ENCODE results near the gene DLX6. TPM values are rescaled to one million over a fixed set of nuclear protein-coding genes. Genes with fewer than 3 reads are reported as not detected.

DLX6 gene
- total RNA-seq = not detected

- peaks cover 4% of the 10 kb centered on the region for H3K36me3 Mint-ChIP-seq (ENCODE audit: low read depth)
- H3K9me3 Mint-ChIP-seq = peaks cover 2% of the 10 kb centered on the region
- H3K27me3 Mint-ChIP-seq = peaks cover 82% of the 10 kb centered on the region
- peak within 1 kb of the TSS; percentile 56 for H3K4me3 Mint-ChIP-seq
- ChIA-PET POLR2A (no interaction called here), CTCF (interaction anchor here (0.8 kb wide), 1 partner anchor 9 kb away, joined by 3 read pairs; no protein-coding TSS in a partner anchor)
- peaks cover 9% of the 10 kb centered on the region for H3K4me1 Mint-ChIP-seq
- peak; percentile 37 for DNase-seq
- H3K27ac Mint-ChIP-seq = no peak within 1 kb of the TSS
These were observed at the start of gene DLX6 for GRCh38 chr7:97005183-97006054. TSS of gene DLX6 (plus strand) at chr7:97005553. CDS start at chr7:97005978, 425 bp downstream.

- ChIA-PET POLR2A (no interaction called here), CTCF (no interaction called here)
- DNase-seq = no peak
- Mint-ChIP-seq H3K36me3 (ENCODE audit: low read depth) (no peaks in the 10 kb centered on the region), H3K4me1 (no peaks in the 10 kb centered on the region), H3K27me3 (peaks cover 17% of the 10 kb centered on the region), H3K9me3 (no peaks in the 10 kb centered on the region), H3K27ac (no peak overlapping the region), H3K4me3 (no peak overlapping the region)
These were observed 46.2 kb upstream of the DLX6 start for GRCh38 chr7:96959135-96959534.

GRCh38 chr7:96962221-96962885 is 43.0 kb upstream of the DLX6 start:
- CTCF ChIA-PET = no interaction called here
- DNase-seq = no peak

GRCh38 chr7:96968981-96969380 is 36.4 kb upstream of the DLX6 start:
- DNase-seq = no peak
- Mint-ChIP-seq H3K36me3 (ENCODE audit: low read depth) (no peaks in the 10 kb centered on the region), H3K4me3 (no peak overlapping the region), H3K4me1 (no peaks in the 10 kb centered on the region), H3K27me3 (peaks cover 8% of the 10 kb centered on the region), H3K9me3 (no peaks in the 10 kb centered on the region), H3K27ac (no peak overlapping the region)
- ChIA-PET CTCF (no interaction called here), POLR2A (no interaction called here)

More at GRCh38 chr7:96962221-96962885, 43.0 kb upstream of the DLX6 start:
- Mint-ChIP-seq H3K27ac (no peak overlapping the region), H3K36me3 (ENCODE audit: low read depth) (no peaks in the 10 kb centered on the region), H3K9me3 (no peaks in the 10 kb centered on the region), H3K4me3 (no peak overlapping the region), H3K4me1 (no peaks in the 10 kb centered on the region), H3K27me3 (peaks cover 19% of the 10 kb centered on the region)
- POLR2A ChIA-PET = no interaction called here

- H3K27me3 Mint-ChIP-seq = peaks cover 9% of the 10 kb centered on the region
- H3K4me1 Mint-ChIP-seq = no peaks in the 10 kb centered on the region
- H3K27ac Mint-ChIP-seq = no peak overlapping the region
- ChIA-PET CTCF (interaction anchor here (0.9 kb wide), 1 partner anchor 57 kb away, joined by 3 read pairs; no protein-coding TSS in a partner anchor), POLR2A (no interaction called here)
- H3K4me3 Mint-ChIP-seq = no peak overlapping the region
- H3K9me3 Mint-ChIP-seq = no peaks in the 10 kb centered on the region
- H3K36me3 Mint-ChIP-seq (ENCODE audit: low read depth) = no peaks in the 10 kb centered on the region
- DNase-seq = no peak
These were observed 34.6 kb upstream of the DLX6 start for GRCh38 chr7:96970739-96971138.

- Mint-ChIP-seq H3K27me3 (peaks cover 6% of the 10 kb centered on the region), H3K4me3 (no peak overlapping the region), H3K9me3 (no peaks in the 10 kb centered on the region), H3K4me1 (no peaks in the 10 kb centered on the region), H3K36me3 (ENCODE audit: low read depth) (no peaks in the 10 kb centered on the region), H3K27ac (no peak overlapping the region)
- ChIA-PET POLR2A (no interaction called here), CTCF (no interaction called here)
- no peak for DNase-seq
These were observed 31.4 kb upstream of the DLX6 start for GRCh38 chr7:96973986-96974385.

GRCh38 chr7:96976106-96976505 is 29.2 kb upstream of the DLX6 start:
- ChIA-PET CTCF (no interaction called here), POLR2A (no interaction called here)
- no peaks in the 10 kb centered on the region for H3K9me3 Mint-ChIP-seq
- no peak for DNase-seq
- no peaks in the 10 kb centered on the region for H3K4me1 Mint-ChIP-seq
- peaks cover 6% of the 10 kb centered on the region for H3K27me3 Mint-ChIP-seq
- no peak overlapping the region for H3K4me3 Mint-ChIP-seq
- no peaks in the 10 kb centered on the region for H3K36me3 Mint-ChIP-seq (ENCODE audit: low read depth)
- no peak overlapping the region for H3K27ac Mint-ChIP-seq

GRCh38 chr7:96977445-96977844 is 27.9 kb upstream of the DLX6 start:
- ChIA-PET POLR2A (no interaction called here), CTCF (no interaction called here)
- Mint-ChIP-seq H3K9me3 (no peaks in the 10 kb centered on the region), H3K4me1 (no peaks in the 10 kb centered on the region), H3K36me3 (ENCODE audit: low read depth) (no peaks in the 10 kb centered on the region), H3K27ac (no peak overlapping the region), H3K4me3 (no peak overlapping the region), H3K27me3 (peaks cover 8% of the 10 kb centered on the region)
- DNase-seq = no peak

- ChIA-PET CTCF (no interaction called here), POLR2A (no interaction called here)
- no peaks in the 10 kb centered on the region for H3K9me3 Mint-ChIP-seq
- H3K4me3 Mint-ChIP-seq = no peak overlapping the region
- H3K27me3 Mint-ChIP-seq = peaks cover 10% of the 10 kb centered on the region
- H3K36me3 Mint-ChIP-seq (ENCODE audit: low read depth) = no peaks in the 10 kb centered on the region
- H3K27ac Mint-ChIP-seq = no peak overlapping the region
- no peaks in the 10 kb centered on the region for H3K4me1 Mint-ChIP-seq
- no peak for DNase-seq
These were observed 25.6 kb upstream of the DLX6 start for GRCh38 chr7:96979551-96980276.

GRCh38 chr7:96982586-96982985 is 22.8 kb upstream of the DLX6 start:
- H3K4me1 Mint-ChIP-seq = no peaks in the 10 kb centered on the region
- H3K4me3 Mint-ChIP-seq = no peak overlapping the region
- no peak for DNase-seq
- H3K36me3 Mint-ChIP-seq (ENCODE audit: low read depth) = no peaks in the 10 kb centered on the region
- peaks cover 15% of the 10 kb centered on the region for H3K27me3 Mint-ChIP-seq
- no peak overlapping the region for H3K27ac Mint-ChIP-seq
- H3K9me3 Mint-ChIP-seq = no peaks in the 10 kb centered on the region
- ChIA-PET POLR2A (no interaction called here), CTCF (no interaction called here)

GRCh38 chr7:96985992-96986391 is 19.4 kb upstream of the DLX6 start:
- DNase-seq = no peak
- H3K4me1 Mint-ChIP-seq = no peaks in the 10 kb centered on the region
- no peak overlapping the region for H3K27ac Mint-ChIP-seq
- peaks cover 42% of the 10 kb centered on the region for H3K27me3 Mint-ChIP-seq
- POLR2A ChIA-PET = no interaction called here
- H3K9me3 Mint-ChIP-seq = no peaks in the 10 kb centered on the region
- CTCF ChIA-PET = interaction anchor here (1.2 kb wide), 1 partner anchor 41 kb away, joined by 3 read pairs; no protein-coding TSS in a partner anchor
- H3K4me3 Mint-ChIP-seq = no peak overlapping the region
- H3K36me3 Mint-ChIP-seq (ENCODE audit: low read depth) = no peaks in the 10 kb centered on the region

- H3K27ac Mint-ChIP-seq = no peak overlapping the region
- no peak for DNase-seq
- POLR2A ChIA-PET = no interaction called here
- no peaks in the 10 kb centered on the region for H3K9me3 Mint-ChIP-seq
- no peak overlapping the region for H3K4me3 Mint-ChIP-seq
- no peaks in the 10 kb centered on the region for H3K4me1 Mint-ChIP-seq
- CTCF ChIA-PET = interaction anchor here (0.6 to 1.2 kb wide), 2 partner anchors 27 to 40 kb away, joined by 3 read pairs; no protein-coding TSS in a partner anchor
- no peaks in the 10 kb centered on the region for H3K36me3 Mint-ChIP-seq (ENCODE audit: low read depth)
- peaks cover 45% of the 10 kb centered on the region for H3K27me3 Mint-ChIP-seq
These were observed 18.5 kb upstream of the DLX6 start for GRCh38 chr7:96986901-96987300.

- Mint-ChIP-seq H3K4me1 (no peaks in the 10 kb centered on the region), H3K4me3 (no peak overlapping the region), H3K27me3 (peaks cover 53% of the 10 kb centered on the region), H3K9me3 (no peaks in the 10 kb centered on the region), H3K36me3 (ENCODE audit: low read depth) (peaks cover 2% of the 10 kb centered on the region), H3K27ac (no peak overlapping the region)
- POLR2A ChIA-PET = no interaction called here
- DNase-seq = no peak
- CTCF ChIA-PET = interaction anchor here (0.7 kb wide), 2 partner anchors 573 to 1689 kb away, joined by 3 read pairs; no protein-coding TSS in a partner anchor
These were observed 17.6 kb upstream of the DLX6 start for GRCh38 chr7:96987719-96988118.
